ENCODE results near the gene IDI2. TPM values are rescaled to one million over a fixed set of nuclear protein-coding genes. Genes with fewer than 3 reads are reported as not detected.

IDI2 gene
- total RNA-seq, 1 experiment from 2014 or later: not detected

- no peak; the same call in 1 of the 2 replicates for ATAC-seq
- DNase-seq (ENCODE audit: low spot score): no peak
Observed at GRCh38 chr10:1020958-1021357, 4.7 kb downstream of the IDI2 start.

DNA sequence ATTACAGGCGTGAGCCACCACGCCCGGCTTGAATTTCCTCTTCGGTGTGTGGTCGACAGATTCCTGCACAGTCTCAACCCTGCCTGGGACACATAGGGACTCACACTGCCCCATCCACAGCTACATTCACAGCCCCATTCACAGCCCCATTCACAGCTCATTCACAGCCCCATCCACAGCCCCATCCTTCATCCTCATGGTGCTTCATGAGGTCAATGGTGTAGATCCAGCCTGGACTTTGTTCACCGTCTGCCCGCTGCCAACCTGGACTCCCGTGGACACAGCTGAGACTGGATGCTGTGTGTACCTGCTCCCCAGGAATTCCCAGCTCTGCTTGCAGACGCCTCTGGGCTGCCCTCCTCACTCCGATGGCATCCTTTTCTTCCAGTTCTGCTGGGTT lies 5.2 kb downstream of the IDI2 start:
- Mint-ChIP-seq H3K4me3 (no peak overlapping the region), H3K27ac (no peak overlapping the region; the same call in 1 of the 2 replicates), H3K27me3 (ENCODE audit: low read depth) (no peaks in the 10 kb centered on the region), H3K36me3 (peaks cover 40% of the 10 kb centered on the region), H3K9me3 (peaks cover 3% of the 10 kb centered on the region), H3K4me1 (0 out of 2 replicates have a peak, but pooled peaks cover 5% of the 10 kb centered on the region)
- no peak for TF ChIP-seq ZNF219 (CRISPR knock-in tag; IDR thresholded peaks at IDR 0.05; ENCODE audit: borderline replicate concordance)
- ChIA-PET POLR2A (no interaction called here), CTCF (interaction anchor here (0.7 kb wide), 1 partner anchor 205 kb away, joined by 3 read pairs; no protein-coding TSS in a partner anchor)
- ATAC-seq: peak; percentile 21
- DNase-seq (ENCODE audit: low spot score): no peak

More at GRCh38 chr10:1020958-1021357, 4.7 kb downstream of the IDI2 start:
- Mint-ChIP-seq H3K27ac (no peak overlapping the region), H3K36me3 (peaks cover 37% of the 10 kb centered on the region), H3K9me3 (peaks cover 3% of the 10 kb centered on the region), H3K27me3 (ENCODE audit: low read depth) (no peaks in the 10 kb centered on the region), H3K4me3 (no peak overlapping the region), H3K4me1 (0 out of 2 replicates have a peak, but pooled peaks cover 5% of the 10 kb centered on the region)
- CTCF ChIA-PET: no interaction called here
- TF ChIP-seq SP1 (CRISPR knock-in tag; conservative IDR thresholded peaks at IDR 0.05) (no peak), CDX4 (CRISPR knock-in tag; IDR thresholded peaks at IDR 0.05; ENCODE audit: borderline replicate concordance) (no peak), PRDM15 (CRISPR knock-in tag; IDR thresholded peaks at IDR 0.05) (no peak), MXD4 (CRISPR knock-in tag; IDR thresholded peaks at IDR 0.05; ENCODE audit: borderline replicate concordance) (no peak)
- TF ChIP-seq, protein P1, sequence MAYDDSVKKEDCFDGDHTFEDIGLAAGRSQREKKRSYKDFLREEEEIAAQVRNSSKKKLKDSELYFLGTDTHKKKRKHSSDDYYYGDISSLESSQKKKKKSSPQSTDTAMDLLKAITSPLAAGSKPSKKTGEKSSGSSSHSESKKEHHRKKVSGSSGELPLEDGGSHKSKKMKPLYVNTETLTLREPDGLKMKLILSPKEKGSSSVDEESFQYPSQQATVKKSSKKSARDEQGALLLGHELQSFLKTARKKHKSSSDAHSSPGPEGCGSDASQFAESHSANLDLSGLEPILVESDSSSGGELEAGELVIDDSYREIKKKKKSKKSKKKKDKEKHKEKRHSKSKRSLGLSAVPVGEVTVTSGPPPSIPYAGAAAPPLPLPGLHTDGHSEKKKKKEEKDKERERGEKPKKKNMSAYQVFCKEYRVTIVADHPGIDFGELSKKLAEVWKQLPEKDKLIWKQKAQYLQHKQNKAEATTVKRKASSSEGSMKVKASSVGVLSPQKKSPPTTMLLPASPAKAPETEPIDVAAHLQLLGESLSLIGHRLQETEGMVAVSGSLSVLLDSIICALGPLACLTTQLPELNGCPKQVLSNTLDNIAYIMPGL (CRISPR knock-in tag; IDR thresholded peaks at IDR 0.05): no peak
- POLR2A ChIA-PET: no interaction called here

- H3K4me3 Mint-ChIP-seq: no peak overlapping the region
- H3K9me3 Mint-ChIP-seq: peaks cover 3% of the 10 kb centered on the region
- ChIA-PET CTCF (no interaction called here), POLR2A (no interaction called here)
- 0 out of 2 replicates have a peak, but pooled peaks cover 5% of the 10 kb centered on the region for H3K4me1 Mint-ChIP-seq
- H3K27ac Mint-ChIP-seq: peak overlapping the region; percentile 75
- ATAC-seq (no peak), DNase-seq (ENCODE audit: low spot score) (no peak)
- TF ChIP-seq SOX15 (CRISPR knock-in tag; IDR thresholded peaks at IDR 0.05) (no peak), GRHL2 (CRISPR knock-in tag; IDR thresholded peaks at IDR 0.05; ENCODE audit: insufficient replicate concordance, severe bottlenecking) (no peak), GABPB1 (CRISPR knock-in tag; IDR thresholded peaks at IDR 0.05) (no peak), CREB1 (CRISPR knock-in tag; IDR thresholded peaks at IDR 0.05) (no peak), AFF4 (CRISPR knock-in tag; IDR thresholded peaks at IDR 0.05; ENCODE audit: borderline replicate concordance) (no peak), MAX (CRISPR knock-in tag; IDR thresholded peaks at IDR 0.05) (no peak), HMGA2 (CRISPR knock-in tag; IDR thresholded peaks at IDR 0.05) (no peak), FOXP1 (CRISPR knock-in tag; IDR thresholded peaks at IDR 0.05; ENCODE audit: borderline replicate concordance) (no peak), ATF1 (CRISPR knock-in tag; IDR thresholded peaks at IDR 0.05) (no peak), ELF4 (CRISPR knock-in tag; IDR thresholded peaks at IDR 0.05; ENCODE audit: low read depth) (no peak), ZNF219 (CRISPR knock-in tag; IDR thresholded peaks at IDR 0.05; ENCODE audit: borderline replicate concordance) (no peak)
- H3K36me3 Mint-ChIP-seq: peaks cover 47% of the 10 kb centered on the region
- H3K27me3 Mint-ChIP-seq (ENCODE audit: low read depth): no peaks in the 10 kb centered on the region
Observed at GRCh38 chr10:1019362-1019761, 6.3 kb downstream of the IDI2 start.
